ENCODE measurements around the gene PDRG1.
A peak's percentile ranks its signal among the peaks of the same experiment; 100 is the strongest.
"Not testable (repeated sequence)": the region's sequence is repeated elsewhere in the genome, so short reads cannot be mapped to it uniquely, and the experiment has no call there.

PDRG1 gene

DNA sequence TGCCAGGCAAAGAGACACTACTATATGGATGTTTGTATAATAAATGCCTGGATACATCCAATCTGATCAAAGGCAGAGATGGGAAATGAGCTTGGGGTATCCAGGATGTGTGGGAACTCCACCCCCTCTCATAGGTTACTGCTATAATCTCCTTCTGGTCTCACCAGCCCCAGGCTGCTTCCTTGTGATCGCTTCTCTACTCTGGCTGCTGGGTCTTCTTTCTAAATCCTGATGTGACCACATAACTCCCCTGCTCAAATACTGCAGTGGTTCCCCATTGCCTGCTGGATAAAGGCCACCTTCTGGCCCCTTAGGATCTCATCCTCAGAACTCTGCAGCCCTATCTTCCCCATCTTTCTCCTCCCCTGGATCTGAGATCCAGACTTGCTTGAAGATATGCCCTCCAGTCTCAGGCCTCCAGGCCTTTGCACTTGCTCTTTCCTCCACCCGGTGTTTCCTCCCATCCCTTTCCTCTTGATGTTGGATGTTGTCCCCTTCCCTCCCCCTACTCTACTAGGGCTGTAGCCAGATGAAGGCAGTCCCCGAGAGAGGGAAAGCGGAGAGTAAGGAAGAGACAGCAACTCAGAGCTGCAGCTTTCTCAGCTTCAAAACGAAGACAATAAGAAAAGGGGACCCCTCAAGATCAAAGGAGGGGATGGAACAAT is 15.3 kb upstream of the PDRG1 start:
- DNase-seq (ENCODE audit: low spot score), result no peak

GRCh38 chr20:31963889-31964288 is 12.0 kb upstream of the PDRG1 start:
- DNase-seq (ENCODE audit: low spot score), result no peak

DNA sequence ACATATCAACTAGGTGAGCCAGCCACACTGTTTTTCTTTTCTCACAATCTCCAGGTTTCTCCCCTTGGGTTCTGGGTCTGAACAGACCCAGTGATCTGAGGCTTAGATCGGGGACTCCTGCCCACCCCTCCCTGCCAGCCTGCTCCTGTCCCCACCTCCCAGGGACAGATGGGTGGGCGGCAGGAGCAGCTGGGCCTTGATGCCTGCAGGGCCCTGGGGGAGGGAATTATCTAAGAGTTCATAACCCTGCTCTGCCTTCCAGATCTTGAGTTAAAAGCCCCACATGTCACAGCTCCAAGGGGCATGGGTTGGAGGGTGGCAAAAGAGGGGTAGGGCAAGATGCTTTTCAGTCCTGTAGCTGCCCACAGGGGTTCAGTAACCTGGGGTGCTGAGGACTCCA is 10.9 kb upstream of the PDRG1 start:
- no peak for DNase-seq (ENCODE audit: low spot score)

GRCh38 chr20:31956556-31957526 is 5.0 kb upstream of the PDRG1 start:
- no peak for DNase-seq (ENCODE audit: low spot score)

DNA sequence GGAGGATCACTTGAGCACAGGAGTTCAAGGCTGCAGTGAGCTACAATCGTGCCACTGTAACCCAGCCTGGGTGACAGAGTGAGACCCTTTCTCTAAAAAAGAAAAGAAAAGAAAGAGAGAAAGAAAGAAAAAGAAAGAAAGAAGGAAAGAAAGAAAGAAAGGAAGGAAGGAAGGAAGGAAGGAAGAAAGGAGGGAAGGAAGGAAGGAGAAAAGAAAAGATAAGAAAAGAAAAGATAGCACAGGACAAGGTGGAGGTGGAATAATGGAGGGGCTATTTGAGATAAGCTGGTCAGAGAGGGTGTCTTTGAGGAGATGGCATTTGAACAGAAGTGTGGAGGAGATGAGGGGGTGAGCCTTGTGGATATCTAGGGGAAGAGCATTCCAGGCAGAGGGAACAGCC is 2.7 kb upstream of the PDRG1 start:
- DNase-seq (ENCODE audit: low spot score), result no peak

- no peak for DNase-seq (ENCODE audit: low spot score)
These were observed 1.8 kb upstream of the PDRG1 start for GRCh38 chr20:31953556-31954148.

DNA sequence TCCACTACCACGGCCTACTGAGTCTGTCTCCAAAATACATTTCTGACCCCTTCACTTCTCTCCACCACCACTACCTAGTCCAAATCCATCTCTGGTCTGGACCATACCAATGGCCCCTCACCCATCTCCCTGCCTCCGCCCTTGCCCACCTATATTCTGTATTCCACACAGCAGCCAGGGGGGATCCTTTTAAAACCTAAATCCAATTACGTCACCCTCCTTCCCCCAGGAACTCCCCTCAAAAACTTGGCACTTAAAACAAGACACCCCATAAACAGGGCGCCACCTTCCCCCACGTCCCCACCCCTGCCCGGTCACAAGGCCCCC is 680 bp downstream of the PDRG1 start:
- no peak for DNase-seq (ENCODE audit: low spot score)

- DNase-seq (ENCODE audit: low spot score), result no peak
These were observed 1.8 kb downstream of the PDRG1 start for GRCh38 chr20:31949877-31950646.

GRCh38 chr20:31948008-31948407 is 3.8 kb downstream of the PDRG1 start:
- no peak for DNase-seq (ENCODE audit: low spot score)

DNA sequence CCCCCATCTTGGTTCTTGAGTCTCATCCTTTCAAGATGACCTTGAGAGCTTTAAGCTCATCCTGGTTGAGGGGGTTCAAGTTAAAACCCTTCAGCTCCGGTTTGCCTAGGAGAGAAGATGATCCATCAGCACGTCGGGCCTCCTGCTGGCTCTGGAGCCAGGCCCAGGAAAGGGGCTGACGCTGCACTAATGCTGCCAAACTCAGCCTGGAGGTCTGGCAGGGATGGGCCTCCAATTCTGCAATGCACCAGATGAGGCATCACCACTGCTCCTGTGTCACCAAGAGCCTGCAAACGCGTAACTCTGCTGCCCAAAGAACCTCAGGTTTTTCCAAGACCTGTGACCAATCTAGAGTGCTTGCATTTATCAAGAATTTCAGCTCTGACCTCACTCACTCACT is 6.1 kb downstream of the PDRG1 start:
- DNase-seq (ENCODE audit: low spot score), result no peak

- no peak for DNase-seq (ENCODE audit: low spot score)
These were observed 6.5 kb downstream of the PDRG1 start for GRCh38 chr20:31945319-31945718.

- DNase-seq (ENCODE audit: low spot score), result no peak
These were observed 8.8 kb downstream of the PDRG1 start for GRCh38 chr20:31943052-31943471.

- no peak for DNase-seq (ENCODE audit: low spot score)
These were observed 12.2 kb downstream of the PDRG1 start for GRCh38 chr20:31939661-31940060.

DNA sequence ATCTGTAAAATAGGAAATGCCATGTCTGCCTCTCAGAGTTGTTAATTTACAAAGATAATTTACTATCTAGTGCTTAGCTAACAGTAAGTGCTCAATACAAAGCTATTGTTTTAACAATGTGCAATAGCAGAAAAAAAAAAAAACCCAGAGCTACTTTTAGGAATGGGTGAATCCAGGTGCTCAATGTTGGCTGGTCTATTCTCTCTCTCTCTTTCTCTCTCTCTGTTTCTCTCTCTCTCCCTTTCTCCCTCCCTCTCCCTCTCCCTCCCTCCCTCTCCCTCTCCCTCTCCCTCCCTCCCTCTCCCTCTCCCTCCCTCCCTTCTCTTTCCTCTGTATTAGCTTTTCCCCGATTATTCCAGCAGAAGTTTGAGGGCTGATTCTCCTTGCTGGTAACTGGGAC is 14.0 kb downstream of the PDRG1 start:
- DNase-seq (ENCODE audit: low spot score), result no peak

- no peak for DNase-seq (ENCODE audit: low spot score)
These were observed 15.4 kb downstream of the PDRG1 start for GRCh38 chr20:31936420-31936819.

DNA sequence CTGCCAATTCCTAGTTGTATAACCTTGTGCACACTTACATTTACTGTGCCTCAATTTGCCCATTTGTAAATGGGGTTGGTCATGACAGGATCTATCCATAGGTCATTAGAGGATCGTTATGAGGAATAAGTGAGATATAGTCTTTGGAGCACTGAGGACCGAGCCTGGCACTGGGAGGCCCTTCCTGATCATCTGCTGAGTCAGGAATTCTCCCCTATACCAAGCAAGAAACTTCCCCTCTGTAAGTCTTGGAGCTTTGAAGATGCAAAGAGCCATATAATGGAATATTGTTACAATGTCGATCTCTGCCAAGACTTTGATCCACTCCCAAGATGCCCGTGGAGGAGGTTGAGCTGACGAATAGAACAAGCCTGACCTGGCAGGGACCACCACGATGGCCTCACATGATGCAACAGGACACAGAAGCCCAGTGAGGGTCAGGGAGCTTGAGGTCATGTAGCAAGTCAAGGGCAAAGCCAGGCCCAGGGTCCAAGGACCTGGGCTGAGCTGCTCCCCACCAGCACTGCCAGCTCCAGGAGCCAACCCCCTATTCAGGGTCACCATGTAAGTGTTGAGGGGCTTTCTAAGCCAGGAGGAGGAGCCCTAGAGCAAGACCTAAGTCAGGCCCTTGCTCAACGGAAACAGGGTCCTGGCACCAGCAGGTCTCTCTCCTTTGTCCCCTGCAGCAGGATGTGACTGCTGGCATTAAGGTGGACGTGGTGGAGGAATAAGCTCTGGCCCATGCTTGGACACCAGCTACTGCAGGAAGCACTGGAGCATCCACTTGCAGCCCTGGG is 16.7 kb downstream of the PDRG1 start:
- peak; percentile 47 for DNase-seq (ENCODE audit: low spot score)

DNA sequence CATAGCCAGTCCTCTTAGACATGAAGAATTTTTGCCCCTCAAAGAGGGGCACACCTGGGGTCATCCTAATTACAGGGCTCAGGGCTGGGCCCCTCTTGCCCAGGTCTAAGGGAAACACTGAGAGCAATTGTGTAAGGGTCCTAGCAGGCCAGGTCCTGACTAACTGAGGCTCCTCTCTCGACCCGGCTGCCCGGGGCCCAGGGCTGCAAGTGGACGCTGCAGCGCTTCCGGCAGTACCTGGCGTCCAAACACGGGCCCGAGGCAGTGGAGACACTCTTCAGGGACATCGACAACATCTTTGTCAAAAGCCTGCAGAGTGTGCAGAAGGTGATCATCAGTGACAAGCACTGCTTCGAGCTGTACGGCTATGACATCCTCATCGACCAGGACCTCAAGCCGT is 17.4 kb downstream of the PDRG1 start:
- DNase-seq (ENCODE audit: low spot score), result no peak

DNA sequence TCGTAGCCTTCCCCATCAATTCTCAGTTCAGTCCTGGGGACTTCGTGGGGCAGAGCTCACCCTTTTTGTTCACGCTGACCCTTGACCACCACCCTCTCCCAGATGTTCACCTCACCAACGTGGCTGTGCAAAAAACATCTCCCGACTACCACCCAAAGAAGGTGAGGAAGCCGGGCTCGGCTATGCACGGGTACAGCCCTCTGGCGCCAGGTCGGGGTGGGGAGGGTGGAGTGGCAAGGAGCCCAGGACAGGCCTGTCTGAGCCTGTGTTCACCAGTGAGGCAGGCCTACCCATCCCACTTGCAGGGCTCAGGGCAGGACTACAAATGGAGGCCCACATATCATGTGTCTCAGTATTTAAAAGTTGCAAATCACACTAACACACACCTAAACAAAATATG is 18.1 kb downstream of the PDRG1 start:
- DNase-seq (ENCODE audit: low spot score), result no peak

GRCh38 chr20:31930779-31931178 is 21.1 kb downstream of the PDRG1 start:
- DNase-seq (ENCODE audit: low spot score), result no peak

- DNase-seq (ENCODE audit: low spot score), result not testable (repeated sequence)
These were observed 22.2 kb downstream of the PDRG1 start for GRCh38 chr20:31929631-31930030.

- DNase-seq (ENCODE audit: low spot score), result no peak
These were observed 24.2 kb downstream of the PDRG1 start for GRCh38 chr20:31927627-31928159.
